ENCODE results near the gene PDE4A. TPM values are rescaled to one million over a fixed set of nuclear protein-coding genes. Genes with fewer than 3 reads are reported as not detected.

PDE4A gene
- total and polyA plus RNA-seq, 2 of the 13 experiments (the other 11 are each of a cell fraction or from before 2014, with no cell fraction given) = 1.1 to 4.1 TPM

- TF ChIP-seq ARID5B (CRISPR knock-in tag; IDR thresholded peaks at IDR 0.05) (no peak), ISL2 (CRISPR knock-in tag; IDR thresholded peaks at IDR 0.05) (no peak), MYPOP (CRISPR knock-in tag; IDR thresholded peaks at IDR 0.05) (peak; percentile 48; the same call in 1 of the 2 replicates), ZGPAT (CRISPR knock-in tag; IDR thresholded peaks at IDR 0.05) (no peak), ZNF468 (CRISPR knock-in tag; IDR thresholded peaks at IDR 0.05) (no peak), REPIN1 (CRISPR knock-in tag; IDR thresholded peaks at IDR 0.05; ENCODE audit: borderline replicate concordance, low read depth) (no peak), KDM5A (IDR thresholded peaks at IDR 0.05; ENCODE audit: borderline replicate concordance, low read length) (no peak), HNRNPLL (IDR thresholded peaks at IDR 0.05; ENCODE audit: low read depth, low read length, poor library complexity, severe bottlenecking) (peak; percentile 28), MTA1 (CRISPR knock-in tag; IDR thresholded peaks at IDR 0.05; ENCODE audit: borderline replicate concordance) (0 out of 2 replicates have a peak, but pooled peaks have one; percentile 18), SRF (IDR thresholded peaks at IDR 0.05; ENCODE audit: low read depth, low read length) (no peak), ZNF570 (CRISPR knock-in tag; IDR thresholded peaks at IDR 0.05; ENCODE audit: borderline replicate concordance) (no peak), MEIS2 (CRISPR knock-in tag; IDR thresholded peaks at IDR 0.05) (no peak), GPN1 (CRISPR knock-in tag; IDR thresholded peaks at IDR 0.05; ENCODE audit: borderline replicate concordance) (no peak), KAT2B (IDR thresholded peaks at IDR 0.05; ENCODE audit: borderline replicate concordance, low read depth, low read length) (no peak), ZBED4 (CRISPR knock-in tag; IDR thresholded peaks at IDR 0.05; ENCODE audit: borderline replicate concordance) (no peak), ZNF275 (CRISPR knock-in tag; IDR thresholded peaks at IDR 0.05; ENCODE audit: borderline replicate concordance) (0 out of 2 replicates have a peak, but pooled peaks have one; percentile 30)
Measured at GRCh38 chr19:10517361-10517759, 97.0 kb downstream of the PDE4A start, which contains the start of gene S1PR5 (continued).
